ENCODE data around the gene GNPTAB. TPM values are rescaled to one million over a fixed set of nuclear protein-coding genes. Genes with fewer than 3 reads are reported as not detected.

GNPTAB gene
- total RNA-seq, 3 donors from 2014 or later (not counting 1 experiment from before 2014, with no cell fraction given) = 260 to 285 (median 262) TPM

GRCh38 chr12:101713059-101713682 is 117.6 kb downstream of the GNPTAB start:
- 94% methylated on average over 5 of the region's 5 CpGs for WGBS (ENCODE audit: insufficient coverage)
- TF ChIP-seq CTCF (IDR thresholded peaks at IDR 0.05) = no peak
- intact Hi-C loops (cut with micrococcal nuclease) = no loop called here
- Mint-ChIP-seq H3K4me1 (peaks cover 0 to 5% of the 10 kb centered on the region in 2 donors), H3K36me3 (no peaks in the 10 kb centered on the region), H3K4me3 (no peak overlapping the region), H3K27ac (no peak overlapping the region), H3K27me3 (ENCODE audit: low read depth in 2 of 2) (no peaks in the 10 kb centered on the region), H3K9me3 (no peaks in the 10 kb centered on the region)
- no peaks in the 10 kb centered on the region for H3K9me3 ChIP-seq (ENCODE audit: control insufficient read depth, insufficient read depth, low read length)
- no peaks in the 10 kb centered on the region for H3K4me1 ChIP-seq (ENCODE audit: control insufficient read depth, insufficient read depth, low read length)
- DNase-seq (no peak), ATAC-seq (no peak)
- no peaks in the 10 kb centered on the region for H3K27me3 ChIP-seq (ENCODE audit: control insufficient read depth, insufficient read depth, low read length)
- no peaks in the 10 kb centered on the region for H3K36me3 ChIP-seq (ENCODE audit: control insufficient read depth, insufficient read depth, low read length)
- H3K4me3 ChIP-seq (ENCODE audit: low read length) = no peak overlapping the region
- H3K27ac ChIP-seq (ENCODE audit: low read length) = no peak overlapping the region

- no peak for ATAC-seq
- Mint-ChIP-seq H3K4me1 (peaks cover 0 to 5% of the 10 kb centered on the region in 2 donors), H3K27me3 (ENCODE audit: low read depth in 2 of 2) (no peaks in the 10 kb centered on the region), H3K4me3 (no peak overlapping the region), H3K27ac (no peak overlapping the region), H3K36me3 (no peaks in the 10 kb centered on the region), H3K9me3 (no peaks in the 10 kb centered on the region)
- Histone ChIP-seq H3K27me3 (ENCODE audit: control insufficient read depth, insufficient read depth, low read length) (no peaks in the 10 kb centered on the region), H3K27ac (ENCODE audit: low read length) (no peak overlapping the region), H3K4me3 (ENCODE audit: low read length) (no peak overlapping the region), H3K9me3 (ENCODE audit: control insufficient read depth, insufficient read depth, low read length) (no peaks in the 10 kb centered on the region), H3K36me3 (ENCODE audit: control insufficient read depth, insufficient read depth, low read length) (no peaks in the 10 kb centered on the region), H3K4me1 (ENCODE audit: control insufficient read depth, insufficient read depth, low read length) (no peaks in the 10 kb centered on the region)
- DNase-seq = no peak
- WGBS (ENCODE audit: insufficient coverage) = 93% methylated on average over 3 of the region's 4 CpGs
- TF ChIP-seq CTCF (IDR thresholded peaks at IDR 0.05) = no peak
- intact Hi-C loops (cut with micrococcal nuclease) = no loop called here
Measured at GRCh38 chr12:101710288-101710687, 120.5 kb downstream of the GNPTAB start.

GRCh38 chr12:101707131-101707782 is 123.5 kb downstream of the GNPTAB start:
- no peaks in the 10 kb centered on the region for H3K27me3 ChIP-seq (ENCODE audit: control insufficient read depth, insufficient read depth, low read length)
- H3K27ac Mint-ChIP-seq = no peak overlapping the region
- H3K4me3 Mint-ChIP-seq = no peak overlapping the region
- no peak for TF ChIP-seq CTCF (IDR thresholded peaks at IDR 0.05)
- no peaks in the 10 kb centered on the region for H3K27me3 Mint-ChIP-seq (ENCODE audit: low read depth in 2 of 2)
- intact Hi-C loops (cut with micrococcal nuclease) = no loop called here
- H3K36me3 ChIP-seq (ENCODE audit: control insufficient read depth, insufficient read depth, low read length) = no peaks in the 10 kb centered on the region
- no peaks in the 10 kb centered on the region for H3K36me3 Mint-ChIP-seq
- peaks cover 0 to 5% of the 10 kb centered on the region in 2 donors for H3K4me1 Mint-ChIP-seq
- ATAC-seq = no peak
- no peak overlapping the region for H3K4me3 ChIP-seq (ENCODE audit: low read length)
- no peak overlapping the region for H3K27ac ChIP-seq (ENCODE audit: low read length)
- H3K4me1 ChIP-seq (ENCODE audit: control insufficient read depth, insufficient read depth, low read length) = no peaks in the 10 kb centered on the region
- no peaks in the 10 kb centered on the region for H3K9me3 ChIP-seq (ENCODE audit: control insufficient read depth, insufficient read depth, low read length)
- DNase-seq = no peak
- no peaks in the 10 kb centered on the region for H3K9me3 Mint-ChIP-seq

GRCh38 chr12:101706403-101706802 is 124.4 kb downstream of the GNPTAB start:
- ATAC-seq (no peak), DNase-seq (no peak)
- Histone ChIP-seq H3K9me3 (ENCODE audit: control insufficient read depth, insufficient read depth, low read length) (no peaks in the 10 kb centered on the region), H3K4me3 (ENCODE audit: low read length) (no peak overlapping the region), H3K4me1 (ENCODE audit: control insufficient read depth, insufficient read depth, low read length) (no peaks in the 10 kb centered on the region), H3K27me3 (ENCODE audit: control insufficient read depth, insufficient read depth, low read length) (no peaks in the 10 kb centered on the region), H3K27ac (ENCODE audit: low read length) (no peak overlapping the region), H3K36me3 (ENCODE audit: control insufficient read depth, insufficient read depth, low read length) (no peaks in the 10 kb centered on the region)
- Mint-ChIP-seq H3K4me1 (peaks cover 0 to 5% of the 10 kb centered on the region in 2 donors), H3K4me3 (no peak overlapping the region), H3K36me3 (no peaks in the 10 kb centered on the region), H3K9me3 (no peaks in the 10 kb centered on the region), H3K27me3 (ENCODE audit: low read depth in 2 of 2) (no peaks in the 10 kb centered on the region), H3K27ac (no peak overlapping the region)
- intact Hi-C loops (cut with micrococcal nuclease) = no loop called here
- TF ChIP-seq CTCF (IDR thresholded peaks at IDR 0.05) = no peak
- WGBS (ENCODE audit: insufficient coverage) = no CpG with 5 or more reads among the region's 1 CpG
